Measurements from ENCODE around the gene GPR158. TPM values are rescaled to one million over a fixed set of nuclear protein-coding genes. Genes with fewer than 3 reads are reported as not detected.

The GPR158 gene
- total and polyA plus RNA-seq, 9 of the 15 experiments (the other 6 are each of a cell fraction or from before 2014, with no cell fraction given), result 4.0 to 7.6 (median 5.0) TPM

DNA sequence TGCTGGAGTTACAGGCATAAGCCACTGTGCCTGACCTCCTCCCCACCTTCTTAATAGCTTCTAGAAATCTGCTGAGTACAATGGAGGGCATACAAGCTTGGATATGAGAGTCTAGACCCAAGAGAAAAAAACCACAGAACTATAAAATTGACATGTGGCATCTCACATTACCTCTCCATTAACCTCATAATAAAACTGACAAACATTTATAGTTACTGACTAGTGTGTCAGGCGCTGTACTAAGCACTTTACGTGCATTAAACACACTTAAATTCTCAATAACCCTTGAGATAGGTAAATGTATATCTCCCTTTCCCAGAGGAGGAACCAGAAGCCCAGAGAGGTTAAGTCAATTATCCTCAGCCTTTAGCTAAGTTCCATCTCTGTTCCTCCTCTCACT is 458.7 kb downstream of the GPR158 start (continued):
- no peak for TF ChIP-seq POLR2G (IDR thresholded peaks at IDR 0.05; ENCODE audit: low read depth, low read length)
- TF ChIP-seq, protein P1, sequence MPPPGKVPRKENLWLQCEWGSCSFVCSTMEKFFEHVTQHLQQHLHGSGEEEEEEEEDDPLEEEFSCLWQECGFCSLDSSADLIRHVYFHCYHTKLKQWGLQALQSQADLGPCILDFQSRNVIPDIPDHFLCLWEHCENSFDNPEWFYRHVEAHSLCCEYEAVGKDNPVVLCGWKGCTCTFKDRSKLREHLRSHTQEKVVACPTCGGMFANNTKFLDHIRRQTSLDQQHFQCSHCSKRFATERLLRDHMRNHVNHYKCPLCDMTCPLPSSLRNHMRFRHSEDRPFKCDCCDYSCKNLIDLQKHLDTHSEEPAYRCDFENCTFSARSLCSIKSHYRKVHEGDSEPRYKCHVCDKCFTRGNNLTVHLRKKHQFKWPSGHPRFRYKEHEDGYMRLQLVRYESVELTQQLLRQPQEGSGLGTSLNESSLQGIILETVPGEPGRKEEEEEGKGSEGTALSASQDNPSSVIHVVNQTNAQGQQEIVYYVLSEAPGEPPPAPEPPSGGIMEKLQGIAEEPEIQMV (tag; conservative IDR thresholded peaks at IDR 0.05; ENCODE audit: low read depth), result no peak

DNA sequence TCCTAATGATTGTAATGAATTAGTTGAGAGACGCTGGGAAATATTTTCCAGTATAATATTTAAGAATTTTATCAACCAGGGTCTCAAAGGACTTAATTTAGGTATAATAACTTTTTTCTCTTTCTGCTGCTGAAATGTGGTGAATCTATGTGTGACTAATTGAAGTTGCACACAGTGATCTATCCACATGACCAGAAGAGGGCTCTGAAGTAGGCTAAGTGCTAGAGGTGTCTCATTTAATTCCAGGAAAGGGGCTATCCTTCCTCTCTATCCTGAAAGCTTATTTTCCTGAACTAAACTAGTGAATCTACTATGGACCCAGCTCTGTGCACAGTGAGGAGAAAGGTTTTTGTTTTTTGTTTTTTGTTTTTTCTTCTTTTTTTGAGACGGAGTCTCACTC is 464.8 kb downstream of the GPR158 start:
- 10% methylated on average over 2 of the region's 2 CpGs for WGBS (ENCODE audit: insufficient coverage, low coverage, missing lambda C conversion rate)
- H3K4me1 ChIP-seq (replicated peaks in 1 of 2; ENCODE audit: control insufficient read depth in 2 of 2, insufficient read depth in 2 of 2, low read length in 2 of 2), result no peaks in the 10 kb centered on the region
- intact Hi-C loops (cut with micrococcal nuclease), result loop anchor here (5.0 to 10.0 kb wide), 3 partner anchors 182 to 527 kb away; no protein-coding TSS in a partner anchor
- ChIA-PET CTCF (ENCODE audit: low intra/inter-chr PET ratio) (no interaction called here), POLR2A (no interaction called here)
- H3K79me2 ChIP-seq (ENCODE audit: control insufficient read depth, insufficient read depth, low read length), result no peaks in the 10 kb centered on the region
- DNase-seq (ENCODE audit: extremely low read depth in 1 of 4, low spot score in 3 of 4) (peak in 2 of 4 experiments; percentile 19 to 21), ATAC-seq (peak; percentile 86), FAIRE-seq (peak; percentile 59)
- H4K20me1 ChIP-seq (replicated peaks; ENCODE audit: control insufficient read depth, insufficient read depth, low read length), result no peaks in the 10 kb centered on the region
- H3K9me3 ChIP-seq (replicated peaks; ENCODE audit: control insufficient read depth, insufficient read depth, low read depth, low read length), result no peaks in the 10 kb centered on the region
- no peaks in the 10 kb centered on the region for H3K9me1 ChIP-seq (ENCODE audit: control insufficient read depth, insufficient read depth, low read length)
- H3K36me3 ChIP-seq (ENCODE audit: control insufficient read depth, insufficient read depth, low read length), result no peaks in the 10 kb centered on the region
- in situ Hi-C loops (cut with MboI), result loop anchor here (10.0 kb wide), 1 partner anchor 525 kb away; no protein-coding TSS in a partner anchor
- no TSS peak for BruUV-seq (replicated peaks)
- H3K9ac ChIP-seq (ENCODE audit: insufficient read depth in 1 of 2, low read depth in 2 of 2, low read length in 2 of 2), result no peak overlapping the region
- H3K27ac ChIP-seq (ENCODE audit: extremely low read depth, low read depth, low read length), result no peak overlapping the region
- H3K27me3 ChIP-seq (ENCODE audit: control insufficient read depth in 2 of 2, insufficient read depth in 2 of 2, low read length in 2 of 2), result no peaks in the 10 kb centered on the region
- H2AFZ ChIP-seq (ENCODE audit: low read depth, low read length), result no peak overlapping the region
- H3K4me3 ChIP-seq, result no peak overlapping the region
- TF ChIP-seq, protein P2, sequence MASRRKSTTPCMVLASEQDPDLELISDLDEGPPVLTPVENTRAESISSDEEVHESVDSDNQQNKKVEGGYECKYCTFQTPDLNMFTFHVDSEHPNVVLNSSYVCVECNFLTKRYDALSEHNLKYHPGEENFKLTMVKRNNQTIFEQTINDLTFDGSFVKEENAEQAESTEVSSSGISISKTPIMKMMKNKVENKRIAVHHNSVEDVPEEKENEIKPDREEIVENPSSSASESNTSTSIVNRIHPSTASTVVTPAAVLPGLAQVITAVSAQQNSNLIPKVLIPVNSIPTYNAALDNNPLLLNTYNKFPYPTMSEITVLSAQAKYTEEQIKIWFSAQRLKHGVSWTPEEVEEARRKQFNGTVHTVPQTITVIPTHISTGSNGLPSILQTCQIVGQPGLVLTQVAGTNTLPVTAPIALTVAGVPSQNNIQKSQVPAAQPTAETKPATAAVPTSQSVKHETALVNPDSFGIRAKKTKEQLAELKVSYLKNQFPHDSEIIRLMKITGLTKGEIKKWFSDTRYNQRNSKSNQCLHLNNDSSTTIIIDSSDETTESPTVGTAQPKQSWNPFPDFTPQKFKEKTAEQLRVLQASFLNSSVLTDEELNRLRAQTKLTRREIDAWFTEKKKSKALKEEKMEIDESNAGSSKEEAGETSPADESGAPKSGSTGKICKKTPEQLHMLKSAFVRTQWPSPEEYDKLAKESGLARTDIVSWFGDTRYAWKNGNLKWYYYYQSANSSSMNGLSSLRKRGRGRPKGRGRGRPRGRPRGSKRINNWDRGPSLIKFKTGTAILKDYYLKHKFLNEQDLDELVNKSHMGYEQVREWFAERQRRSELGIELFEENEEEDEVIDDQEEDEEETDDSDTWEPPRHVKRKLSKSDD (conservative IDR thresholded peaks at IDR 0.05; ENCODE audit: low read length), result no peak
- TF ChIP-seq TCF7 (IDR thresholded peaks at IDR 0.05; ENCODE audit: borderline replicate concordance) (no peak), RAD21 (CRISPR knock-in tag; conservative IDR thresholded peaks at IDR 0.05 in 1 of 2, IDR thresholded peaks at IDR 0.05 in 1 of 2) (peak; percentile 25 to 44; a peak in 2 of 4 replicates)
- TF ChIP-seq, protein P3, sequence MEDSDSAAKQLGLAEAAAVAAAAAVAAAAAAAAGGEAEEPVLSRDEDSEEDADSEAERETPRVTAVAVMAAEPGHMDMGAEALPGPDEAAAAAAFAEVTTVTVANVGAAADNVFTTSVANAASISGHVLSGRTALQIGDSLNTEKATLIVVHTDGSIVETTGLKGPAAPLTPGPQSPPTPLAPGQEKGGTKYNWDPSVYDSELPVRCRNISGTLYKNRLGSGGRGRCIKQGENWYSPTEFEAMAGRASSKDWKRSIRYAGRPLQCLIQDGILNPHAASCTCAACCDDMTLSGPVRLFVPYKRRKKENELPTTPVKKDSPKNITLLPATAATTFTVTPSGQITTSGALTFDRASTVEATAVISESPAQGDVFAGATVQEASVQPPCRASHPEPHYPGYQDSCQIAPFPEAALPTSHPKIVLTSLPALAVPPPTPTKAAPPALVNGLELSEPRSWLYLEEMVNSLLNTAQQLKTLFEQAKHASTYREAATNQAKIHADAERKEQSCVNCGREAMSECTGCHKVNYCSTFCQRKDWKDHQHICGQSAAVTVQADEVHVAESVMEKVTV (CRISPR knock-in tag; IDR thresholded peaks at IDR 0.05), result 0 out of 2 replicates have a peak, but pooled peaks have one; percentile 15
- TF ChIP-seq, protein P4, sequence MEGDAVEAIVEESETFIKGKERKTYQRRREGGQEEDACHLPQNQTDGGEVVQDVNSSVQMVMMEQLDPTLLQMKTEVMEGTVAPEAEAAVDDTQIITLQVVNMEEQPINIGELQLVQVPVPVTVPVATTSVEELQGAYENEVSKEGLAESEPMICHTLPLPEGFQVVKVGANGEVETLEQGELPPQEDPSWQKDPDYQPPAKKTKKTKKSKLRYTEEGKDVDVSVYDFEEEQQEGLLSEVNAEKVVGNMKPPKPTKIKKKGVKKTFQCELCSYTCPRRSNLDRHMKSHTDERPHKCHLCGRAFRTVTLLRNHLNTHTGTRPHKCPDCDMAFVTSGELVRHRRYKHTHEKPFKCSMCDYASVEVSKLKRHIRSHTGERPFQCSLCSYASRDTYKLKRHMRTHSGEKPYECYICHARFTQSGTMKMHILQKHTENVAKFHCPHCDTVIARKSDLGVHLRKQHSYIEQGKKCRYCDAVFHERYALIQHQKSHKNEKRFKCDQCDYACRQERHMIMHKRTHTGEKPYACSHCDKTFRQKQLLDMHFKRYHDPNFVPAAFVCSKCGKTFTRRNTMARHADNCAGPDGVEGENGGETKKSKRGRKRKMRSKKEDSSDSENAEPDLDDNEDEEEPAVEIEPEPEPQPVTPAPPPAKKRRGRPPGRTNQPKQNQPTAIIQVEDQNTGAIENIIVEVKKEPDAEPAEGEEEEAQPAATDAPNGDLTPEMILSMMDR (IDR thresholded peaks at IDR 0.05 in 2 of 3, conservative IDR thresholded peaks at IDR 0.05 in 1 of 3; ENCODE audit: insufficient read depth in 2 of 3, low read depth in 1 of 3, low read length in 3 of 3), result peak in 2 of 3 experiments; percentile 11 to 38; a peak in 3 of 6 replicates
- 0 out of 2 replicates have a peak overlapping the region, but pooled peaks have one; percentile 13 for H3K4me2 ChIP-seq (ENCODE audit: insufficient read depth, low read length)
